Renal cortex interstitium (tissue), 11 donors: ENCODE data around the gene CTNND1. TPM values are rescaled to one million over a fixed set of nuclear protein-coding genes. Genes with fewer than 3 reads are reported as not detected.
"Not testable (repeated sequence)": the region's sequence is repeated elsewhere in the genome, so short reads cannot be mapped to it uniquely, and the experiment has no call there.

Source experiments
- DNase-seq, 11 donors: peaks; one replicate each; pipeline ENCODE4 v3.0.0-alpha.2; 2013; ENCODE audit warnings: low read depth in 9 of 11, low spot score in 4 of 11; ENCODE audit errors: extremely low read depth in 1 of 11
- polyA plus RNA-seq, 3 donors: library from polyadenylated mRNA; unstranded; fragments of 120-200 nt; gene quantifications; one replicate each; pipeline ENCODE4 v1.2.1, GENCODE V29; 2013; ENCODE audit not compliant: insufficient read length in 3 of 3

Gene CTNND1
- polyA plus RNA-seq, 3 donors, result 189 to 245 (median 210) TPM

DNA sequence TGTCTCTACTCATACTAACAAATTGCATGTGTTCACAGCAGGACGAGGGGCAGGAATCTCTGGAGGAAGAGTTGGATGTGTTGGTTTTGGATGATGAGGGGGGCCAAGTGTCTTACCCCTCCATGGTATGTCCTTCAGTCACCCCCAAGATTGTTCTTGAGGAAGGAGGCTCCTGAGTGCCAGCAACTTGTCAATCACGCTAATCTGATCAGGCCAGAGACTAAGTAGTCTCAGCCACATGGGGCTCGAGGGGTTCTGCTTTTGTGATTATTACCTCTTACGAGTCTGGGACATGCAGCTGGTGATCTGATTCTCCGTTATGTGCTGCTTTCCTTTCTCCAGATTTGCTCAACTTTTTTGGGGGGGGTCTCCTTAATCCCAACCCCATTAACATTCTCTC lies 54.3 kb downstream of the CTNND1 start:
- no peak for DNase-seq

GRCh38 chr11:57818812-57819211 lies 57.2 kb downstream of the CTNND1 start:
- DNase-seq, result no peak

GRCh38 chr11:57819252-57819979 lies 57.8 kb downstream of the CTNND1 start:
- no peak for DNase-seq

DNA sequence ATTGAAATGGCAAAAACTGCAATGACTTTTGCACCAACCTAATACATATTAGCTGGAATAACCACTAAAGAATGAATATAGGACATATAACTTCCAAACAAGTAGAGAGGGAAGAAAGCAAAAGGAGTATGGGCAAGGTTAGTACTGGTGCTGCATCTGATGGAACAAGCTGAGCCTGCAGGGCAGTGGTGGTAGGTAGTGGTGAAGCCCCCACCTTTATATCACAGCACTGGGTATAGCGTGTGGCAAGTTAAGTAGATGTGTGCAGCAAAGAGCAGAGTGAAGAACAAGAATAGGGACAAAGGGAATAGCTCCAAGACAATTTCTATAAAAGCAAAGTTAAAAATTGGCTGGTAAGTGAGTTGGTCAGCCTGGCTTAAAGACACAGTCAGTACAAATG lies 62.3 kb downstream of the CTNND1 start:
- no peak for DNase-seq

DNA sequence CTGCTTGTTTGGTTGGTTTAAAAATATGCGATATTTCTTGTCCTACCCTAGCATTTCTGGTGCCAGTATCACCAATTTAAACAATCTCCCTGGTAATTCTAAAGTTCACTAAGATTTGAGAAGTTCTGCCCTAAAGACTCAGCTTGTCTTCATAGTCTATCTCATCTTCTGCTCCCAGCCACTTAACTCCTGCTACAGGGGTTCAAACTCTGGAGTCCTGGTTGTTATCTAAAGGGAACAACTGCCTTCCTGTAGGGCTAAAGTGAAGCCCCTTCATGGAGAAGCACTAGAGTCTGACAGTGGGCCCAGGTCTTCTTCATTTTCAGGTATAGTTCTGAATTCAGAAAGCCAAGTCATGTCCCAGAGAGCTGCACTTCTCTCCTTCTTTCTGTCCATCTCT lies 73.2 kb downstream of the CTNND1 start:
- no peak for DNase-seq

GRCh38 chr11:57838609-57839008 lies 77.0 kb downstream of the CTNND1 start:
- DNase-seq, result not testable (repeated sequence)

GRCh38 chr11:57842873-57843272 lies 81.3 kb downstream of the CTNND1 start:
- DNase-seq, result no peak

- no peak for DNase-seq
These were observed 106.4 kb downstream of the CTNND1 start for GRCh38 chr11:57867966-57868365.

GRCh38 chr11:57868491-57868890 lies 106.9 kb downstream of the CTNND1 start:
- DNase-seq, result no peak

Other genes with a start within 250 kb of the CTNND1 start
- gene SLC43A1, start 246.1 kb upstream of the CTNND1 start, polyA plus RNA-seq, result 1 to 10 TPM; 4.5 to 7.1 (median 6.0) TPM
- 10 to 100 TPM; 32.0 to 40.3 (median 34.9) TPM for gene TIMM10, start 231.0 kb upstream of the CTNND1 start, polyA plus RNA-seq
- gene SMTNL1, start 224.2 kb upstream of the CTNND1 start, polyA plus RNA-seq, result under 1 TPM; 0.28 to 0.59 (median 0.45) TPM
- gene UBE2L6, start 194.1 kb upstream of the CTNND1 start, polyA plus RNA-seq, result 10 to 100 TPM; 31.9 to 38.4 (median 35.8) TPM
- gene SERPING1, start 164.1 kb upstream of the CTNND1 start, polyA plus RNA-seq, result 100 to 1,000 TPM; 133 to 161 (median 138) TPM
- 1 to 10 TPM; 2.6 to 5.6 (median 3.1) TPM for gene YPEL4, start 111.9 kb upstream of the CTNND1 start, polyA plus RNA-seq
- 10 to 100 TPM; 14.5 to 18.5 (median 16.8) TPM for gene CLP1, start 104.0 kb upstream of the CTNND1 start, polyA plus RNA-seq
- 10 to 100 TPM; 50.0 to 51.5 (median 50.6) TPM for gene ZDHHC5, start 93.7 kb upstream of the CTNND1 start, polyA plus RNA-seq
- gene MED19, start 49.6 kb upstream of the CTNND1 start, polyA plus RNA-seq, result 10 to 100 TPM; 19.5 to 24.1 (median 21.8) TPM
- gene TMX2, start 49.2 kb upstream of the CTNND1 start, polyA plus RNA-seq, result 100 to 1,000 TPM; 111 to 116 (median 114) TPM
- gene SELENOH, start 20.3 kb upstream of the CTNND1 start, polyA plus RNA-seq, result 100 to 1,000 TPM; 113 to 133 (median 117) TPM
- under 1 TPM; 0.13 to 0.25 (median 0.15) TPM for gene BTBD18, start 10.0 kb upstream of the CTNND1 start, polyA plus RNA-seq